ENCODE data around the gene FASLG.
"Not testable (repeated sequence)": the region's sequence is repeated elsewhere in the genome, so short reads cannot be mapped to it uniquely, and the experiment has no call there.

The FASLG gene

GRCh38 chr1:172680733-172681275 is 21.9 kb downstream of the FASLG start:
- no peak for FAIRE-seq
- DNase-seq (ENCODE audit: low spot score), result no peak

- DNase-seq (ENCODE audit: low spot score) (no peak), FAIRE-seq (no peak)
These were observed 23.9 kb downstream of the FASLG start for GRCh38 chr1:172682812-172683211.

DNA sequence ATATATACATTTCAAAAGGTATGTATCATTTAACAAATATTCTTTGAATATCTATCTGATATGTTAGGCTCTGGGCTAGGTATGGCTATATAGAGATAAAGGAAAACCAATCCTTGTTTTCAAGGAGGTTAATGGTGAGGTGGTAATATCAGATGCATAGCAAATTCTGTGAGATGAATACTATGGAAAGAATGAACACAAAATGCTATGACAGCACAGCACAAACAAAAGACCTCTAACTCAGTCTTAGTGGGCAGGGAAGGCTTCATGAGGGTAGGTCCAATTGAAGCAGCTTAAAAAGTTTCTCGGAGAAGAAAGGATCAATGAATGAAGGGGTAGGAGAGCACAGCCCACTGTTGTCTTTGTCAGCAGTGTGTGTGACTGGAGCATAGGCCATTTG is 27.2 kb downstream of the FASLG start:
- no peak for DNase-seq (ENCODE audit: low spot score)
- no peak for FAIRE-seq

GRCh38 chr1:172688428-172689085 is 29.7 kb downstream of the FASLG start:
- not testable (repeated sequence) for DNase-seq (ENCODE audit: low spot score); FAIRE-seq

- not testable (repeated sequence) for DNase-seq (ENCODE audit: low spot score); FAIRE-seq
These were observed 32.0 kb downstream of the FASLG start for GRCh38 chr1:172690925-172691324.

- no peak for DNase-seq (ENCODE audit: low spot score)
- no peak for FAIRE-seq
These were observed 38.7 kb downstream of the FASLG start for GRCh38 chr1:172697534-172698002.

DNA sequence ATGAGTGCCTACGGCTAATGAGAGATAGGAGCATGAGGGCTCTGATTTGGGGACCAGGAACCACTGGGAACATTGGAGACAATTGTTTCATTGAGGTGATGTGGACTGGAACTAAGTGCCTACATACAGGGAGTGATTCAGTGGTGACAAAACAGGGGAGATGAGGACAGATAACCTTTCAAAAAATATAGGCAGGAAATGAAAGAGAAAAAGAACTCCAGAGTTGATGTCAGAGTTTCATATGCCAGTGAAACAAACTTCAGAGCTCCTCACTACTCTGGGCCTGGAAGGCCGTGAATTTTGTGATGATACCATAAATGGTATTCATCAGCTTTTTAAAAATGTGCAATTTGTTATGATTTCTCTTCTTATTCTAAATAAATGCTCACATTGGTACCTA is 39.3 kb downstream of the FASLG start:
- DNase-seq (ENCODE audit: low spot score), result no peak
- no peak for FAIRE-seq

DNA sequence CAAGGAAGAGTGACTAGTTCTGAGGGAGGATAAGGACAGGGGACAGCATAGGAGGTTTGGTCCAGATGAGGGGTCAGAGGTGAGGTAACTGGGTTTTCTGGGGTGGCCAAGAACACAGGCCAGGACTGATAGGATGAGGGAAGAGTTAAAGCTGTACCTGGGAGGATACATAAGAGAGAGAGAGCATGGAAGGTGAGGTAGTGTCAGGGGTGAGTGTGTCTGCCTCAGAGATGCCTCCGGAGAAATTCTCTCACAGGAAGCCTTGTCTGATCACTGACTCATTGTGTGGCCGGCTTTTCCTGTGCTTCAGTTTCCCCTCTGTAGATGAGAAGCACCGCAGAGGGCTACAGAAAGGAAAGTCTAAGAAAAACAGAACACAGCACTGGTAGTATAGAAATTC is 40.2 kb downstream of the FASLG start:
- FAIRE-seq (no peak), DNase-seq (ENCODE audit: low spot score) (peak; percentile 27)

DNA sequence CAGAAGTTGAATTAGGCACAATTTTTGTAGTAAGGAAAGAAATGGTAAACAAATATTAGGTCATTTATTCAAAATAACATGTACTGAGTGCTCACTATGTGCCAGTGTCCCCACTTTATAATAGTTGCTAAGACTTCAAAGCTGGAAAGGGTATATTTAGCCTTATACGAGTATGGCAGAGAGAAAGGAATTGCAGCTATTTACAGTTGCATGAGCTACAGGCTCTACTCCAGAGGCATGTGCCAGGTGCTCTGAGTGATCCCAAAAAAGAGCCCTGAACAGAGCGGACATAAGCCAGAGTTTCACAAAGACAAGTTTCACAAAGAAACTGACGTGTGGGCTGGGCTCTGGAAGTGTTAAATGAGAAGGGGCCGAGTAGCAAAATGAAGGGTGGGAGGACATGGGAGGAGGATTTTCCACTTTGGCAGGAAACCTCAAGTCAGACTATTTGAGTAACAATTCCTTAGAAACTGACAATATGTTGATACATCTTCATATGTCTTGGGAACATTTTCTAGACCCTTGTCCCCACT is 40.9 kb downstream of the FASLG start:
- DNase-seq (ENCODE audit: low spot score) (no peak), FAIRE-seq (no peak)

GRCh38 chr1:172700556-172700955 is 41.7 kb downstream of the FASLG start:
- FAIRE-seq (no peak), DNase-seq (ENCODE audit: low spot score) (no peak)

DNA sequence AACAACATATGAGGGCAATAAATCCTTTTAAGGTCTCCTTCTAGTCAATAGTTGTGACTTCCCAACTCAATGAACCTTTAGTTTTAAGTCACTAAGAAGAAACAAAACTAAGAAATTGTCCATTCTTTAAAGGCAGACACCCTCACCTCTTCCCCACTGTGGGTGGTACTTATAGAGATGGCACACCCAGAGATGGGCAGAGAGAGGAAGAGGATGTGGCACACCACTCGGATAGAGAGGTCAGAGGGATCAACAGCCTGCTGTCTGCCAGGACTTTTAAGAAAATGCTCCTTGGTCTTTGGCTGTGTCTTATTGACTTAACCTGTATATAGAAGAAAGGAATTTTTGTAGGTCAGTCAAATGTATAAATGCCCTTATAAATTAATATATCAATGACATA is 45.1 kb downstream of the FASLG start:
- no peak for DNase-seq (ENCODE audit: low spot score)
- no peak for FAIRE-seq

GRCh38 chr1:172704420-172705210 is 45.7 kb downstream of the FASLG start:
- FAIRE-seq (no peak), DNase-seq (ENCODE audit: low spot score) (no peak)

- DNase-seq (ENCODE audit: low spot score) (no peak), FAIRE-seq (no peak)
These were observed 49.5 kb downstream of the FASLG start for GRCh38 chr1:172708452-172708851.

- FAIRE-seq (no peak), DNase-seq (ENCODE audit: low spot score) (no peak)
These were observed 52.7 kb downstream of the FASLG start for GRCh38 chr1:172711558-172711957.

GRCh38 chr1:172713466-172713865 is 54.6 kb downstream of the FASLG start:
- FAIRE-seq (no peak), DNase-seq (ENCODE audit: low spot score) (no peak)

Data from urothelium cell line (cell line).